GM21360 (cell line): ENCODE results near the gene PBX1.
"Not testable (repeated sequence)": the region's sequence is repeated elsewhere in the genome, so short reads cannot be mapped to it uniquely, and the experiment has no call there.

Experiments
- ATAC-seq: cut with Tn5 transposase; IDR thresholded peaks from one replicate; pipeline ENCODE4 v1.9.1; 2021; ENCODE audit warnings: mild to moderate bottlenecking, moderate library complexity; ENCODE audit not compliant: unreplicated experiment

Gene PBX1

DNA sequence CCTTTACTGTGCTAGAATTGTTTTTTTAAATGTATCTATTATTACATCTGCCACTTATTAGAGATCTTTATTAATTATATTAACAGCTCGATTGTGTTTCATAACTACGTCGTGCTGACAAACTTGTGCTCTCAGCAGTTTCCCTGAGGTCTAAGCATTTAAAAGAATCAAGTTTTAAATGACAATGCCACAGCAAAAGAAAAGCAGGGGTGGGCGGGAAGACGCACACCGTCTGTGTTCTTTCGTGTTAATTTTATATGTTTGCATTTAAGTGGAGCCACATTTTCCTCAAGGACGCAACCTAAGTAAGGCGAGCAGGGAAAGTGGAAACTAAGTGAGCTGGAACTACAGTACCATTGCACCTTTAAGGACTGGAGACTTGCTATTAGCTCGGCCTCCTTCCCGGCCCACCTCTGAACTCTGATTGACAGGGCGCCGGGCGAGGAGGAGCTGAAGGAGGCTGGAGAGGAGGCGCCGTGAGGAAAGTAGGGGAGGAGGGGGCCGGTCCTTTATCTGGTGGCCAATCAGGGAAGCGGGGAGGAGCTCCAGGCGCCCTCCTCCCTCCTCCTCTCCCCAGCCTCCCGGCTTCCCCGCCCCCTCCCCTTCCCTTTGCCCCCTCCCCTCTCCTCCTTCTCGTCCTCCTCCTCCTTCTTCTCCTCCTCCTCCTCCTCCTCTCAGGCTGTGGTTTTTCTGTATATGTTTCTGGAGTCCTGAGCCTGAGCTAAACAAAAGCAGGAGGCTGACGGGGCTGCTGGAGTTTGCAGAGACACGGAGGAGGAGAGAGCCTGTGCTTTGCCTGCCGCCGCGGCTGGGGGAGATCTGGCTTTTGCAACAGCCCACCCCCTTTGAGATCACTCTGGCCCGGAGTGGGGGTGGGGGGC, at the start of gene PBX1:
TSS of gene PBX1 (plus strand) at position 724 of the 881 bp plus-strand sequence.
- peak; percentile 100 for ATAC-seq

DNA sequence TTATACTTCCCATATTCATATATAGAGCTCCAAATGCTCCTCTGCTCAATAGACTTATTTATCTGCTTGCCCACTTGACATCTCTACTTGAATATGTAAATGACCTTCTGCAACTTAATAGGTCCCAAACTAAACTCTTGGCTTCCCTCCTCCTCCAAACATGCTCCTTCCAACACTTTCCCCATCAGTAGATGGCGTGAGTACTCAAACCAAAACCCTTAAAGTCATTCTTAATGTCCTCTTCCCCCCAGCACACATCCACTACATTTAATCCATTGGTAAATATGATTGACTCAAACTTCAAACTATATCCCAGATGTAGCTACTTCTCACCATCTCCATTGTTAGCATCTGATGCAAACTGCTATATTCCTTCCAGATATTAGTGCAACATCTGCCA, 48.5 kb upstream of the PBX1 start:
- ATAC-seq = no peak

DNA sequence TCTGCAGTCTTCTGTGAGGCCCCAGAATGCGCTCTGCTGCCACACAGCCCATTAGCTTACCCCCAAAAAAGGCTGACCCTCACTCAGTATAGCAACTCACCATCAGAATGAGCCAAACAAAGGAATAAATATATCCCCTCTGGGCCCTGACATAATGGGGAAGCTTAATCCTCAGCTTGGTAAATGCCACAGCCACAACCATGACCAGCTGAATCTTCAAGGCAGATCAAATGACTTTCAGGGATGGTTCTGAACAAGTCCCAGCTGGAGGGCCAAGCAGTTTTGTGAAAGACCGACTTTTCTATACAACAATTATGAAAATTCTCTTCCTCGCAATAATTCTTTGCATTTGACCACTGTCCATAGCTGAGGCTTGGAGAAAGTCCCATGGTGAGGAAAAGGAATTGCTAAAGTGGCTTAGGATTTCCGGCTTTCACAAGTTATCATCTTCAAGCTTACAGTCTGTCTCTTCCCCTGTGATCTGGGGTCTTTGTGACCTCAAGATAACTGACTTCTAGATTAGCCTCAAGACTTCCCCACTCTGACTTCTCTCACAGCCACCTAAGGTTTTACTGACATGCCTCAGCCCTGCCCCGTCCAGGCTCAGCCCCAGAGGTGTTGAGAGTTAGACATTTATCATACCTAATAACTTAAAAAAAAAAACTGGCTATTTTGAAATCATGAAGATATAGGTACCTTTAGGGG, 47.8 kb upstream of the PBX1 start:
- no peak for ATAC-seq

GRCh38 chr1:164515231-164515630, 43.8 kb upstream of the PBX1 start:
- no peak for ATAC-seq

- ATAC-seq = no peak
These were observed 43.2 kb upstream of the PBX1 start for GRCh38 chr1:164515711-164516331.

GRCh38 chr1:164516591-164516990, 42.4 kb upstream of the PBX1 start:
- ATAC-seq = no peak

DNA sequence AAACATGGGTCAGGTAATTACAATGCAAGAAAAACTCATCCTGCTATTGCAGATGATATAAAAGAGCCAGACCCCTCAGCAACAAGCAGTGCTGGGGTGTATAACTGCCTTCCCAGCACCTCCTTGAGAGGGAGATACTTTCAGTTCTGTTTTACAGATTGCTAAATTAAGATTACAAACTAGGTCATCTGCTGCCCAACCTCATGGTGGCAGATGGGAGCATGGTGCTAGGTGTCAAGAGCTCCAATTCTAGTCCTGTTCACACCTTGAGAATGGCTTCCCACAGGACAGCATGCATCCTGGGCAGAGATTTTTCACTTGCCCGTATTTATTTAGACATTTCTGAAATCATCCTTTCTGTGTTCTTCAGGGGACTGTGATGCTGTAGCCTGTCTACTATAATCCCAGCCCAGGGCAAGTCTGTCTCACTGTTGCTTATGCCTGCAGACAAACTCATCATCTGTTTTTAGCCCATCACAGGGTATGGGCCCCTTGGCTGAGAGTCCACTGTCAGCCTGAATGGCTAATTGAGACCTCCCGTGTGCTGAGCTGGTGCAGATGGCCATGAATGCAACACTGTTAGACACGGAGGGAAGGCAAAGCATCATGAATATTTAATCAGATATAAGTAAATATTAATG, 40.2 kb upstream of the PBX1 start:
- ATAC-seq = no peak

DNA sequence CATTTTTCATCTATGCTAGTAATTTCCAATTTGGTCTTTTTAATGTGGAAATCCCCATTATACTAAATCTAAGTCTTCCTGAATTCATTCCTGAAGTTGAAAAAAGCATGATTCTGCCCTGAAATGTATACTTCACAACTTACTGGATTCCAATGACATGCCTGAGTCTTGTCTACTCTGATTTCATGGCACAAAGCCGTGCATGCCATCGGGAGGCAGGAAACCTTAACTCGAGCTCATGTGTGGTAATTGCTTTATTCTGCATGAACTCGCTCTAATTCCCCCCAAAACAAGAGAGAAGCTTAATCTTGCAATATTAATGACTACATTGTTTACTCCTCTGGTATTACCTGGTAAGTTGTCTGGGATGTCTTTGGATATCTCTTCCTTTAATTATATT, 39.6 kb upstream of the PBX1 start:
- no peak for ATAC-seq

GRCh38 chr1:164524810-164525209, 34.2 kb upstream of the PBX1 start:
- ATAC-seq = no peak

GRCh38 chr1:164534863-164535610, 23.9 kb upstream of the PBX1 start:
- no peak for ATAC-seq

DNA sequence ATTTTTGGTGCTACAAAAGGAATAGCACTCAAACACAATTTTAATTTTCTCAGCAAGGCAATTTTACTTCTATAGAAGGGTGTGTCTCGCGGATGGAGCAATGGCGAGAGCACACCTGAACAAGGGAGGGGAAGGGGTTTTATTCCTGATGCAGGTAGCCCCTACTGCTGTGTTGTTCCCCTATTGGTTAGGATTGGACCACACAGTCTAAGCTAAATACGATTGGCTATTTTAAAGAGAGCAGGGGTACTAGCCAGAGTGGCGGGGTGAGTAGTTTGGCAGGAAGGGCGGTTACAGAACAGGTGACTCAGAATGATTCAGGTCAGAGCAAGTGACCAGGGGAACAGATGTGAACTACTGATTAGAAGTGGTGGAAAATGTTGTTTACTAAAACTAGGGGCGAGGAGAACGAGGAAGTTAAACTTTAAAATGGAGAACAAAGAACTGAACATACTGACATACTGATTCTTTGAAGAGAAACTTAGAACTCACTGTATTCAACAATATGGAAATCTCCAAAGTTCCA, 6.5 kb upstream of the PBX1 start:
- ATAC-seq = not testable (repeated sequence)

DNA sequence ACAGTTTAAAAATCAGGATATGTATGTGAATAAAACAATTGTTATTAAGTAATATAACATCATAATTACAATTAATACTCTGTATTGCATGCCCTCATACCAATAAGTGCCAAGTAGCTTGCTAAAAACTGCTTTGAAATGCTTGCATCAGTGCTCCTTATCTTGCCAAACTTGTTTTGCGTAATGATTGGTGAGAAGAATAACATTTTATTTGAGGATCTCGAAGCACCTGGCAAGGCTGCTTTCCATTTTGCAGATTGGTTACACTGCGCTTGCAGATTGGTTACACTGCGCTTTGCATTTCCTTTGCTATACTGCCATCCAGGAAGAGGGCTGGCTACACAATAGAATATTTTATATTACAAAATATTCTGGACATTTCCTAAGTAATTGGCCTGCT, 1.7 kb upstream of the PBX1 start:
- no peak for ATAC-seq

GRCh38 chr1:164559342-164560051, 513 bp downstream of the PBX1 start:
- ATAC-seq = no peak

- no peak for ATAC-seq
These were observed 1.1 kb downstream of the PBX1 start for GRCh38 chr1:164560121-164560541.

DNA sequence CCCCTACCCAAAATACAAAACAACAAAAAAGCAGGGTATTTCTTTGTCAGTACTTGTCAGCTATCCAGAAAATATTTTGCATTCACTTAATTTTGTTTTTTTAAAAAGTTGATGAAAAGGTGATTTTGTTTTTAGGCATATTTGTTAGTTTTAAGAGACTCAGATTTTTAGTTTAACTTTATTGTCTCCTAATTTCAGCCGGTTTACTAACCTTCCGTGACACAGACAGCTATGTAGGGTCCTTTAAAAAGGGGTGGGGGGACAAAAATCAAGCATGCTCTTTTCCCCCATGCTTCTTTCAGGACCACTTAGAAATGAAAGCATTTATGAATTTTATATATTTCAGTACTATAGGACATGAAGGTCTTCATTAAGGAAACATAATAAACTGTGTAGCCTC, 1.6 kb downstream of the PBX1 start:
- ATAC-seq = no peak

DNA sequence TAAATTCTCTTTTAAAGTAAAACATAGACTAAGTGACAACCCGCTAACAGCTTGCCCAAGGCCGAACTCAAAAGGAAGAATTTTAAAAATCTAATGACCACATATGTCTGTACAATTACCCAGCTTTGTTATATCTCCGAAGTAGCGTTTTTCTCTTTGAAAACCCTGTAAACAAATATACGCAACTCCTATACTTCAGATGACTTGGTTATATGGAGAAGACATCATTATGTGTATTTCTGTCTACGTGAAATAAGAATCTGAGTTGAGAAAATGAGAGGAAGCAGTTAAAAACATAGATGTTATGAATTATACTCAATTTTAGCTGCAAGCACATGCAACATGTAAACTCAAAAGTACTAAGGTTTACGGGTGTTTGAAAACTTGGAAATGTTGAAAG, 2.0 kb downstream of the PBX1 start:
- no peak for ATAC-seq

DNA sequence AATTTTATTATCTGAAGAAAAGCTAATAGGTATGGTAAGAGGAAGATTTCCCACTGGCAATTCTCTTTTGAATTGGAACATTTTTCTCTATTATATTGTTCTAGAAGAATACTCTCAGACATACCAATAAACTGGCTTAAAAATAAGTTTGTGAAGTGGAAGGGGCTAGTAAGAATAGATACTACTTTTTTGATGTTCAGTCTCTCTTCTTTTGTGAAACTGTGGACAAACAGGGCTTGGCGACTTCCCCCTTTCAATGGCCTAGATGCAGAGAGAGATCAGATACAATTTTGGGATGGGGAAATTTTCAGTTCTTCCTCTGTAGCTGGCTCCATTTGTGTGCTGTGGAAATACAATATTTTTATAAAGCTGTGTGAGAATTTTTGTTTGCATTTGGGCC, 2.5 kb downstream of the PBX1 start:
- no peak for ATAC-seq

- ATAC-seq = no peak
These were observed 3.1 kb downstream of the PBX1 start for GRCh38 chr1:164562061-164562460.

GRCh38 chr1:164562511-164562910, 3.5 kb downstream of the PBX1 start:
- no peak for ATAC-seq
